Measurements from ENCODE around the gene IL36RN. TPM values are rescaled to one million over a fixed set of nuclear protein-coding genes. Genes with fewer than 3 reads are reported as not detected.
"Not testable (repeated sequence)": the region's sequence is repeated elsewhere in the genome, so short reads cannot be mapped to it uniquely, and the experiment has no call there.

Gene IL36RN
- polyA plus RNA-seq, 4 donors: not detected

DNA sequence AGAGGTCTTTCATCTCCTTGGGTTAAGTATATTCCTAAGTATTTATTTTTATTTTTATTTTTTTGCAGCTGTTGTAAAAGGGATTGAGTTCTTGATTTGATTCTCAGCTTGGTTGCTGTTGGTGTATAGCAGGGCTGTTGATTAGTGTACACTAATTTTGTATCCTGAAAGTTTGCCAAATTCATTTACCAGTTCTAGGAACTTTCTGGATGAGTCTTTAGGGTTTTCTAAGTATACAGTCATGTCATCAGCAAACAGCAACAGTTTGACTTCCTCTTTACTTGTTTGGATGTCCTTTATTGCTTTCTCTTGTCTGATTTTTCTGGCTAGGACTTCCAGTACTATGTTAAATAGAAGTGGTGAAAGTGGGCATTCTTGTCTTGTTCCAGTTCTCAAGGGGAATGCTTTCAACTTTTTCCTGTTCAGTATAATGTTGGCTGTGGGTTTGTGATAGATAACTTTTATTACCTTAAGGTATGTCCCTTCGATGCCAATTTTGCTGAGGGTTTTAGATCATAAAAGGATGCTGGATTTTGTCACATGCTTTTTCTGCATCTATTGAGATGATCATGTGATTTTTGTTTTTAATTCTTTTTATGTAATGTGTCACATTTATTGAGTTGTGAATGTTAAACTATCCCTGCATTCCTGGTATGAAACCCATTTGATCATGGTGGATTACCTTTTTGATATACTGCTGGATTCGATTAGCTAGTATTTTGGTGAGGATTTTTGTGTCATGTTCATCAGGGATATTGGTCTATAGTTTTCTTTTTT is 38.0 kb downstream of the IL36RN start:
- DNase-seq (ENCODE audit: low read depth in 4 of 4, low spot score in 3 of 4): not testable (repeated sequence)

DNA sequence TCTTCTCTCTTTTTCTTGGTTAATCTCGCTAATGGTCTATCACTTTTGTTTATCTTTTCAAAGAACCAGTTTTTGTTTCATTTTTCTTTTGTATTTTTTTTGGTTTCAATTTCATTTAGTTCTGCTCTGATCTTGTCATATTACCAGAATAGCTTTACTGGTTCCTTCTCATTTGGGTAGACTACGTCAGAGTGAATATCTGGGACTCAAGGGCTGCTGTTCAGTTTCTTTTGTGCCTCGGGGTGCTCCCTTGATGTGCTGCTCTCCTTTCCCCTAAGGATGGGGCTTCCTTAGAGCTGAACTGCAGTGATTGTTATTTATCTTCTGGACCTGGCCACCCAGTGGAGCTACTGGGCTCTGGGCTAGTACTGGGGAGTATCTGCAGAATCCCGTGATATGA is 39.0 kb downstream of the IL36RN start:
- no peak for DNase-seq (ENCODE audit: low read depth in 4 of 4, low spot score in 3 of 4)

DNA sequence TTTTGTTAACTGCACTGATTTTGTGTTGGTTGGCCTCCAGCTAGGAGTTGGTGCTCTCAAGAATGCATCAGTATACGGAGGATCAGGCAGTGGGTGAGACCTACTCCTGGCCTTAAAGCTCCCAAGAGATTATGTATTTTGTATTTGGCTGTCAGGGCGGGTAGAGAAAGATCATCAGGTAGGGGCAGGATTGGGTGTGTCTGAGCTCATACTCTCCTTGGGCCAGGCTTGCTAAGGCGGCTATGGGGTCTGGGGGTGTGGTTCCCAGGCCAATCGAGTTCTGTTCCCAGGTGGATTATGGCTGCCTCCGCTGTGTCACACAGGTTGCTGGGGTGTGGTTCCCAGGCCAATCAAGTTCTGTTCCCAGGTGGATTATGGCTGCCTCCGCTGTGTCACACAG is 39.5 kb downstream of the IL36RN start:
- no peak for DNase-seq (ENCODE audit: low read depth in 4 of 4, low spot score in 3 of 4)

DNA sequence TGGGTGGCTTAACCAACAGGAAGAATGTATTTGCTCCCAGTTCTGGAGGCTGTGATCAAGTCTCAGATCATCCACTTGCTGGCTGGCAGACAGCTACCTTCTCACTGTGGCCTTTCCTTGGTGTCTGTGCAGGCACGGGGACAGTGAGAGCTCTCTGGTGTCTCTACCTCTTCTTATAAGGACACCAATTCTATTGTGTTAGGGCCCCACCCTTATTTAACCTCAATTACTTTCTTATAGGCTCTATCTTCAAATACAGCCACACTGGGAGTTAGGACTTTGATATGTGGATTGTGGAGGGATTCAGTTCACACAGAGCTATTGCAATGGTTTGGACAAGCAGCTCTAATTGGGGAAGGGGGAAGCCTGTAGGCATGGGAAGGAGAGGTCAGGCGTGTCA is 43.1 kb downstream of the IL36RN start:
- no peak for DNase-seq (ENCODE audit: low read depth in 4 of 4, low spot score in 3 of 4)

DNA sequence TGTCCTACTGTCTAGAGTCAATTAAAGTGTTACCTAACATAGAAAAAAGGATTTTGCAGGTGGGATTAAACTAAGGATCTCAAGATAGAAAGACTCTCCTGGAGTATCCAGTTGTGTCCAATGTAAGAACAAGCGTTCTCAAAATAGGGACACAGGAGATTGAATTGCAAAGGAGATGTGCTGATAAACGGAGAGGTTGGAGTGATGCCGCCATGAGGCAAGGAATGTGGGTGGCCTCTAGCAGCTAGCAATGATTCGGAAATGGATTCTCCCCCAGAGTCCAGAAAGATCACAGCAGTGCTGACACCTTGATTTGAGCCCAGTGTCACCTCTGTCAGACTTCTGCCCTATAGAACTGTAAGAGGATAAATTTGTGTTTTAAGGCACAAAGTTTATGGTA is 44.3 kb downstream of the IL36RN start:
- no peak for DNase-seq (ENCODE audit: low read depth in 4 of 4, low spot score in 3 of 4)

DNA sequence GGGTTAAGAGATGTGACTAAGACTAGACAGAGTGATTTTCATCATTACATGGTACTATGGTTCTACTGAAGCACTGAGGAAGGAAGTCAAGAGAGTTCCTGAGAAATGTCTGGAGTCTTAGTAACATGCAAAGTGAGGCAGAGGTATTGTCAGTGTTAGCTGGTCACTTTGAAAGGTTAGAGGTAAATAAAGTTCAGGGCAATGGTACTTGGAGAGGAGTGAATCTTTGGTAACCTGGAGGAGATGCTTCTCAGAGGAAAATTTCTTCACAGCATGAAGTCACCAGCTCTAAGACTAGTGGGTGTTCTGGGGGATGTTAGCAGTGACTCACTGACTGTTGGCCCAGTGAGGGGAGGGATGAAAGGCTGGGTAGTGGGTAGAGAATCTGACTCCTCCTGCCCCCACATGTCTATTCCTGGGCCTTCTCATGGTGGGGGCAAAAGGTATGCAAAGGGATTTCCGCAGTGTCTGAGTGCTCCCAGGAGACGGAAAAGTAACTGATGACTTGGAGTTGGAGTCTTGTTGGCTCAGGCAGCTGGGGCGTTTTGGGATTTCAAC is 45.1 kb downstream of the IL36RN start:
- no peak for DNase-seq (ENCODE audit: low read depth in 4 of 4, low spot score in 3 of 4)

DNA sequence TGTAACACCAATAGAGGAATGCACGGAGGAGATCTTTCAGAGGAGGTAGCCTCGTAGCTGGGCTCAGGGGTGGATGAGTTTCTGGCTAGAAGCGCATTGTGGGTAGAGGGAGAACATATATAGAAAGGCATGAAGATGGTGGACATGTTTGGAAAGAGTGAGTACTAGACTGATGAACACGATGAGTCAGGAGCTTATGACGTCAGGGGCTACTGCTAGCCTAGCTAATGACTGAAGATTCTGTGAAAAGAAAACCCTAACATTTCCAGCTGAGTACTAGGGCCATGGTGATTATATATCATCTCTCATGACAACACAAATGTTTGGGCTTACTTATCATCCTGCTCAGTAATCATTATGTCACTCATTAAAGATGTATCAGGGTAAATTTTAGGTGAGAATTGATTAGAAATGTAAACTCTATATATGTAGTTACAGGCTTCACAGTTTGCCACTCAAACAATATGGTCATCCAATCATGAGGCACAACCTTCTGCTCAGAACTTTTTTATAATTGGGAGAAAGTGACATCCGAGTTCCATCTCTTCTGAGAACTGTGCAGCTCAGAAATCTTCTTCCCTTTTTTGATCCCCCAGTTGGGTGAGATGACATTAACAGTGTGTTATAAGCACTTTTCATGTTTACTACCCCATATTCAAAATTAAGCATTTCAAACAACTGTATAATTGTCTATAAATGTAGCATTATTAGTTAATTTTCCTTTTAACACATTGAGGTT is 46.2 kb downstream of the IL36RN start:
- no peak for DNase-seq (ENCODE audit: low read depth in 4 of 4, low spot score in 3 of 4)

DNA sequence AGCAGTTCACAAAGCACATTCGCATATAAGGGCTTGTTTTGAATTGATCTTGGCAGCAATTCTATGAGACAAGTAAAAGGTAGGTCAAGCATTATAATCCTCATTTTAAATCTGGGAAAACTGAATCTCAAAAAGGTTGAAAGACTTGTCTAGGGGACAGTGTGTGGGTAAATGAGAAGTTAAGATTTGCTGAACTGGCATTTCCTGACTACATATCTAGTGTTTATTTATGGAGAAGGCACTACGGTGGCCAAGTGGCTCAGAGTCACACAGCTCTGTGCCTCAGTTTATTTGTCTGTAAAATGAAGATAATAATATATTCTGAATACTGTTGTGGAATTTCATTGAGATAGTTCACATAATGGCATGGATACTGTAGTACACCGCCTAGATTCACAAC is 52.1 kb downstream of the IL36RN start:
- DNase-seq (ENCODE audit: low read depth in 4 of 4, low spot score in 3 of 4): no peak

DNA sequence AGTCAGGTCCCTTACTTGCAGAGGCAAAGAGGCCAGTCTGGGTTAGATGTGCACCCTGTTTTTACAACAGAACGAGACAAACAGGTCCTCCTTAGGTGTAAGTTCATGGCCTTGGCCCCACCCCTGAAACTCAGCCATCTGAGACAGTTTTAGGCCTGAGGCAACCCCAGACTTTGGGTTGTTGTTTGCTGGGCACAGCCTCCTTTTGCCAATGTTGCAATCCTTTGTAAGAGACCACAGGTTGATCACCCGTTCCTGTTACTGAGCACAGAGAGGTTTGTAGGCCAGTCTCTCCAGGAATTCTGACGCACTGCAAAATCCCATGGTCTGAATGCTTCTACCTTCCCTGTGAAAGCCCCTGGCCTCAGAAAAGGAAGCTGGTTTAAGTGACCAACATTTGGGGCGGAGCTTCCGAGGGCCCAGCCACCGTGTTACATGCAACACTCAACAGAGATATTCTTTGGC is 52.9 kb downstream of the IL36RN start:
- DNase-seq (ENCODE audit: low read depth in 4 of 4, low spot score in 3 of 4): no peak

DNA sequence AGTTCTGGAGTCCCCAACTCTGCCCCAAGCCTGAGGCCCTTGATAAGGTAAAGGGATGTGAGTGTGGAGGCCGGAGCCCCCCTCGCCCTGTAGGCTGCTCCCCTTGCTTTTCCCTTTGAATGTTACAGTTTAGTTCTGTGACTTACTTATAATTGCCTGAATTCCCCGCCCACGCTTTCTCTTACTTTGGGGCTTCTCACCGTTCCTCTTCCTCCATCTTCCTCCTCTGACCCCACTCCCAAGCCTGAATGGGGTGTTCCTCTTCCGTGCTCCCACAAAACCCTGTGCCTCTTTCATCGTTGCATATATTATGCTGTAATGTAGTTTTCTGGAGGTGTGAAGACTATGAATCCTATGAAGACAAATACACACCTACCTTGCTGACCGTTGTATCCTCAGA is 53.4 kb downstream of the IL36RN start:
- no peak for DNase-seq (ENCODE audit: low read depth in 4 of 4, low spot score in 3 of 4)

DNA sequence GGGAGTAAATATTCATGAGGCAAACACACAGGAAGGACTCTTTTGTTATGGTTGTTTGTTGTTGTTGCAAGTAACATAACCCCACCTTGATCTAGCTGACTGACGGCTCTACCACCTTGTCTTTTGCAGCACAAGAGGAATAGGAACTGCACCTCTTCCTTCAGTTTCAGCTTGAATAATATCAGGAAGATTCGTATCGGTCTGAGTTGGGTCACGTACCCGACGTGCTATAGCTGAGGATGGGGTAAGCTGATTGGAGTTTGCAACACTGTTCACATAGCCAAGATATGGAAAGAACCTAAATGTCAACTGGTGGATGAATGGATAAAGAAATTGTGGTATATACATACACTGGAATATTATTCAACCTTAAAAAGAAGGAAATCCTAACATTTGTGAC is 53.9 kb downstream of the IL36RN start:
- DNase-seq (ENCODE audit: low read depth in 4 of 4, low spot score in 3 of 4): no peak

DNA sequence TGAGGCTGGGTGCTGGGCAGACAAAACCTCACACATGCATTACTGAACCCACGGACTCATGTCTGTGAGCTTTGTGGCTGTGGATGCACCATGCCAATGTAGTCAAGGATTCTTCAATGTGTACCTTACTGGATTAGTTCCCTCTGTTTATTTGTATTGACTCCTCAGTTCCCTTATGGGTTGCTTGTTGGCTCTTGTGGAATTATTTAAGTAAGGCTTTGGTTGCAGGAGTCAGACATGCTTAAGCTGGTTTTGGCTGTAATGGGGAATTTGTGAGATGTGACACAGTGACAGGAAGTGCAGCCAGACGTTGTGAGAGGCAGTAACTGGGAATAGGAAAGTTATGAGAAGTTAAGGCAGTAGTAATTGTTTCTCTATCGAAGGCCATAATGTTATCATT is 54.8 kb downstream of the IL36RN start:
- no peak for DNase-seq (ENCODE audit: low read depth in 4 of 4, low spot score in 3 of 4)

Other genes with a start within 250 kb of the IL36RN start
- gene IL1B, start 222.4 kb upstream of the IL36RN start, polyA plus RNA-seq (ENCODE audit: insufficient read length in 4 of 4): 10 to 100 TPM in 1 of 4 donors, under 1 TPM in 3; 0.56 to 19.0 (median 0.83) TPM
- not detected for gene IL37, start 148.0 kb upstream of the IL36RN start, polyA plus RNA-seq (ENCODE audit: insufficient read length in 4 of 4)
- gene IL36G, start 81.2 kb upstream of the IL36RN start, polyA plus RNA-seq (ENCODE audit: insufficient read length in 4 of 4): under 1 TPM in 2 of 4 donors, not detected in 2; 0.35 to 0.39 TPM
- gene IL36A, start 53.7 kb upstream of the IL36RN start, polyA plus RNA-seq (ENCODE audit: insufficient read length in 4 of 4): not detected
- gene IL36B, start 6.3 kb upstream of the IL36RN start, polyA plus RNA-seq (ENCODE audit: insufficient read length in 4 of 4): not detected
- gene IL1F10, start 8.8 kb downstream of the IL36RN start, polyA plus RNA-seq (ENCODE audit: insufficient read length in 4 of 4): not detected
- gene IL1RN, start 68.4 kb downstream of the IL36RN start, polyA plus RNA-seq (ENCODE audit: insufficient read length in 4 of 4): 1 to 10 TPM; 1.4 to 8.7 (median 5.1) TPM
- 10 to 100 TPM in 2 of 4 donors, 1 to 10 TPM in 2; 1.9 to 15.9 (median 9.3) TPM for gene PSD4, start 114.8 kb downstream of the IL36RN start, polyA plus RNA-seq (ENCODE audit: insufficient read length in 4 of 4)
- gene PAX8, start 219.7 kb downstream of the IL36RN start, polyA plus RNA-seq (ENCODE audit: insufficient read length in 4 of 4): 100 to 1,000 TPM in 3 of 4 donors, 1 to 10 TPM in 1; 4.3 to 528 (median 285) TPM

All from left renal pelvis (tissue), 4 donors.